Left forelimb (tissue), 1 donor: ENCODE measurements around the gene GNL2.
"Not testable (repeated sequence)": the region's sequence is repeated elsewhere in the genome, so short reads cannot be mapped to it uniquely, and the experiment has no call there.

Experiments used
- DNase-seq: peaks from one replicate; pipeline ENCODE4 v3.0.0-alpha.2; 2018; ENCODE audit warnings: low spot score

Gene GNL2

DNA sequence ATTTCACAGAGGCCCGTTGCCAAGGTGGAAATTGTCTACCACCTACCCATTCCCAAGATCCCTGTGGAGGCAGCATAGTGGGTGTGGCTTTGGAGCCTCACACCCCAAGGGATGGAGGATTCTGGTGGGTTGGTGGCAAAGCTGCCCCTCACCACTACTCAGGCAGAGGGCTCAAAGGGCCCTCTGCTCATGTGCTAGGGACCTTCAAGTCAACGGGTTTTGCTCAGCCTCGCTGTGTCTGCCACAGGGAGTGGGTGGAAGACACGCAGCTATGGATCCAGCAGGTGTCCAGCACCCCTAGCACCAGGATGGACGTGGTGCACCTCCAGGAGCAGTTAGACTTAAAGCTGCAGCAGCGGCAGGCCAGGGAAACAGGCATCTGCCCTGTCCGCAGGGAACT, 36.7 kb downstream of the GNL2 start:
- no peak for DNase-seq

DNA sequence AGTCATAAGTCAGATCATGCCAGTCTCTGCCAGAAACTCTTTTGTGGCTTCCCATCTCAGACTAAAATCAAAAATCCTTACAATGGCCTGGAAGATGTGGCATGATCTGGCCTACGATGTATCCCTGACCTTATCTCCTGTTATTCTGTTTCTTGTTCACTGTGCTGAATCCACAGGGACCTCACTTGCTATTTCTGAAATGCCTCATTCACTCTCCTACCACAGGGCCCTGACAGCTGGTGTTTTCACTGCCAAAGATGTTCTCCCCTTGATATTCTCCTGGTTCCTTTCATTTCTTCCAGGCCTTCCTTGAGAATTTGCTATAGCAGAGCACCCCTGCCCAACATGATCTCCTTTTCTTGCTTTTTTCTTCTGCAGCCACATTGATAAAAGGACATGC, 37.3 kb downstream of the GNL2 start:
- no peak for DNase-seq

DNA sequence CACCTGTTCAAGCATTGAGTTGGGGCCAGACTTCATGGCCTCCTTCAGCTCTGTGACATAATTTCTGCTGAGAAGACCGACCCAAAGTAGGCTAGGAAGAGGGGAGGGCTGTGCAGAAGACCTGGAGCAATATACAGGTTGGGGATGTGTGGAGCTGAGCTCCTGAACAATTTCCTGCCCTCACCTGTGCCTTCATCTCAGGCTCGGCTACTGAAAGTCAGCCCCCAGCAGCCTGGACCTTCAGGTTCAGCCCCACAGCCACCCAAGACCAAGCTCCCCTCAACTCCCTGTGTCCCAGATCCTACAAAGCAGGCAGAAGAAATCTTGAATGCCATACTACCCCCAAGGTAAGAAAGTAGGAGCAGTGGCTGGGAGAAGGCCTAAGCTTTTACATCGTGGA, 38.3 kb downstream of the GNL2 start:
- no peak for DNase-seq

DNA sequence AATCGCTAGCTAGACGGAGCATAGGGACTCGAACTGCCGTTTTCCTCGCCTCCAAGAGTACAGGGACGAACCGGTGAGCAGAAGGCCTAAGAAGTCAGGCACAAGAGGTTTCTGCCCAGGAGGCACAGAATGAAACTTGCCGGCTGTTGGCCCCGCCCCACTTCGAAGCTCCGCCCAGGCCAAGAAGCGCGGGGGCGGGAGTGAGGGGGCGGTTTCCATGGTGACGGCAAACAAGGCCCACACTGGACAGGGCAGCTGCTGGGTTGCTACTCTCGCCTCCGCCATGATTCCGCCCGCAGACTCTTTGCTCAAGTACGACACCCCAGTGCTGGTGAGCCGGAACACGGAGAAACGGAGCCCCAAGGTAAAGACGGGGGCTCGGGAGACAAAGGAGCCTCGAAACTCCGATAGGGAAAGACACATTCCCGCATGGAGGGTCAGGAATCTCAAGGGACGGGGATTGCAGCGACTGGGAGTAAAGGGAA, 39.0 kb downstream of the GNL2 start, which contains the start of gene DNALI1:
Gene DNALI1 (plus strand): TSS at position 229 of the 485 bp plus-strand sequence. CDS start 55 bp downstream, at position 284.
- peak; percentile 89 for DNase-seq

DNA sequence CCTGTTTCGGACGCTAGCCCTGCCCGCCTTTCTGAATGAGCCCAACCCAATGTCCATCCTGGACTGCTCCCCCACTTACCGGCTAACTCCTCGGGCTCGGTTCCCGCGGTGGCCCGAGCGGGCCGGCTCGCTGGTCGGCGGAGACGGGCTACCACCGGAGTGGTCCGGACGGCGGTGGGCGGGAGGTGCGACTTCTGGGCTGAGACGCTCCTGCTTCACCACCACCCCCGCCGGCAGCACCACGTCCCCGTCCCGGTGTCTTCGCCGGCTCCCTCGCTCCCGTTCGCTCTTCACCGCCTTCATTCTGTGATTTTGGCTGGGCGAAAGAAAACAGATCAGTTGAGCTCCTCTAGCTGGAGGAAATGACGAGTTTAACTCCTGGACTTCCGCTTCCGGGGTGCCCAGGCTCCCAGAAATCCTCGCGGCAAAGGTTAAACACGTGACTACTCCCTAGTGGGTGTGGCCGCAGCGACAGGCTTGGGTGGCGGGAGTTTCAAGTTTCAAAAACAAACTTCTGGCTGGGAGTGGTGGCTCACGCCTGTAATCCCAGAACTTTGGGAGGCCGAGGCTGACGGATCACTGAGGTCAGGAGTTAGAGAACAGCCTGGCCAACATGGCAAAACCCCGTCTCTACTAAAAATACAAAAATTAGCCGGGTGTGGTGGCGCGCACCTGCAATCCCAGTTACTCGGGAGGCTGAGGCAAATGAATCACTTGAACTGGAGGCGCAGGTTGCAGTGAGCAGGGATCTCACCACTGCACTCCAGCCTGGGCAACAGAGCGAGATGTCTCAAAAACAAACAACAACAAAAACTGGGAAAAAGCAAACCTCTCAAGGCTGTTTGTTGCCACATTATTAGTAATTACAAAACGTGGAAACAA, 41.6 kb downstream of the GNL2 start, which contains the start of gene SNIP1:
Gene SNIP1 (minus strand): TSS at position 367 of the 882 bp plus-strand sequence. CDS start 64 bp downstream, at position 303.
- DNase-seq: peak; percentile 93

DNA sequence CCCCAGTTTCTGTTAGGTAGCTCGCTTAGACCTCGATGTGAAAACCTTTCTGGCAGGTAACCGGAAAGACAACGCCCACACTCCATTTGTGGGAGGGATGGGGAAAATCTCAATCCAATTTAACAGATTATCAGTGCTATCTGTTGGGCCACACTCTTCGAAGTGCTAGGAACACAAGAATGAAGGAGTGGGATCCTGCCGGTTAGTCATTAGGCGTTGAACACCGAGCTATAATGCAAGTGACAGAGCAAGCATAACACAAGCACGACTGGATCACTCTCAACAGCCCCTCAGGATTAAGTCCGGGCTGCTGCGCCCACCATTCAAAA, 42.2 kb downstream of the GNL2 start:
- no peak for DNase-seq

DNA sequence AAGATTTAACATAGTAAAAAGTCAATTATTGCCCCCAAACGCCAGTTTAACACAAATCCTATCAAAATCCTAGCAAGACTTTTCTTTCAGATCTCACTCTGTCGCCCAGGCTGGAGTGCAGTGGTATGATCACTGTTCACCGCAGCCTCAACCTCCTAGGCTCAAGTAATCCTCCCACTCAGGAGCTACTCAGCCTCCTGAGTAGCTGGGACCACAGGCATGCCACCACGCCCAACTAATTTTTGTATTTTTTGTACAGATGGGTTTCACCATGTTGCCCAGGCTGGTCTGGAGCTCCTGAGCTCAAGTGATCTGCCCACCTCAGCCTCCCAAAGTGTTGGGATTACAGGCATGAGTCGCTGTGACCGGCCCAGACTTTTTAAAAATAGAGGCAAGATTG, 46.4 kb downstream of the GNL2 start:
- no peak for DNase-seq

DNA sequence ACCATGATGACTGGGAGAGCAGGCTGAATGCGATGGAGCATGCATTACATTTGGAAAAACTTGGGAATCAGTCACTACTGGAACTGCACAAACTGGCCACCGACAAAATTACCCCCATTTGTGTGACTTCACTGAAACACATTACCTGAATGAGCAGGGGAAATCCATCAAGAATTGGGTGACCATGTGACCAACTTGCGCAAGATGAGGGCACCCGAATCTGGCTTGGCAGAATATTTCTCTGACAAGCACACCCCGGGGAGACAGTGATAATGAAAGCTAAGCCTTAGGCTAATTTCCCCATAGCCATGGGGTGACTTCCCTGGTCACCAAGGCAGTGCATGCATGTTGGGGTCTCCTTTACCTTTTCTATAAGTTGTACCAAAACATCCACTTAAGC, 50.7 kb downstream of the GNL2 start:
- DNase-seq: no peak

DNA sequence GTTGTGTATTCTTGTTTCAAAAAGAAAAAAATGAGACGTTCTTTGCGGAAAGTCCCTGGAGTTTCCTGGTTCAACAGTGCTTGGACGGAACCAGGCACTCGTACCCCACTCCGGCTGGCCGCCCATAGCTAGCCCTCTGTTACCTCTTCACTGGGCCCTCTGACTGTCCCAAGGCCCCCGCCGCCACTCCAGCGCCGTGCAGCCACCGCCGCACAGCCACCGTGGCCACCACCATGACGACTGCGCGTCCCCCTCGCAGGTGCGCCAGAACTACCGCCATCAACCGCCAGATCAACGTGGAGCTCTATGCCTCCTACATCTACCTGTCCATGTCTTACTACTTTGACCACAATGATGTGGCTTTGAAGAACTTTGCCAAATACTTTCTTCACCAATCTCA, 51.2 kb downstream of the GNL2 start:
- DNase-seq: no peak

DNA sequence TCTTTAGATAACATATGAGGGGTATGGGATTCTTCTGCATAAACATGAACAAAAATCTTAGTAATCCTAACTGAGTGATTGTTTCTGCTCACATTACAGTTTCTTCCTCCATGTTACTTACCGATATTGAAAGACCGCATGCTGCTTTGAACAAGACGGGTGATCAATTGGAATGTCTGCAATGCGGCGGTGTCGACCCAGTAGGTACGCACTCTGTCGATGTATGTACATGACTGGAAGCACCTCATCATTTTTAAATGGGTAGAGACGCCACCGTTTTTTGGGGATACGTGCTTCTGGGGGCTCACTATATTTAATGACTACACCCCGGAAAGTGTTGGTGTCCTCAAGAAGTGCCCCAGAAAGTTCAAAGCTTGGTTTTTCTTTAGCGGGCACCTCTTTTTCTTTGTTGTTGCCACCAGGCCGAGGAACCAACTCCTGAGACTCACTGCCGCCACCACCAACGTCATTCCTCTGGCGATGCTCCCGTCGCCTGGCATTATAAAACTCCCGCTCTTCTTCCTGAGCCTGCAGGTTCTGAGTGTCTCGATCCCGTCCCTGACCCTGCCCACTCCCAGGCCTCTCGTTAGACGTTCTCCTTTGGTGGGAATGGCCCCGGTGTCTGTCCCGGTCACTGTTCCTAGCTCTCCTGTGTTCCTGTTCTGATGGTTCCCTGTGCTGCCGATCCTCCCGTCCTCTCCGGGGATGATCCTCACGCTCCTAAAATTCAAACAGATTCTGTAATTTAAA, 55.5 kb downstream of the GNL2 start:
- DNase-seq: no peak

DNA sequence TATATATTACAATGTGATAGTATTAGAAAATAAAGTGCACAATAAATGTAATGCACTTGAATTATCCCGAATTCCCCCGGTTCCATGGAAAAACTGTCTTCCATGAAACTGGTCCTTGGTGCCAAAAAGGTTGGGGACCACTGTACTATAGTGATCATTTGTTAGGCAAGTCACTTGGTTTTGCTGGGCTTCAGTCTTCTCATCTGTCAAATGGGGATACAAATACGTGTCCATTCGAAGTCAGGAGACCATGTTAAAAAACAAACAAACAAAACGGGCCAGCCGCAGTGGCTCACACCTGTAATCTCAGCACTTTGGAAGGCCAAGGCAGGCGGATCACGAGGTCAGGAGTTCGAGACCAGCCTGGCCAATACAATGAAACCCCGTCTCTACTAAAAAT, 56.6 kb downstream of the GNL2 start:
- not testable (repeated sequence) for DNase-seq

DNA sequence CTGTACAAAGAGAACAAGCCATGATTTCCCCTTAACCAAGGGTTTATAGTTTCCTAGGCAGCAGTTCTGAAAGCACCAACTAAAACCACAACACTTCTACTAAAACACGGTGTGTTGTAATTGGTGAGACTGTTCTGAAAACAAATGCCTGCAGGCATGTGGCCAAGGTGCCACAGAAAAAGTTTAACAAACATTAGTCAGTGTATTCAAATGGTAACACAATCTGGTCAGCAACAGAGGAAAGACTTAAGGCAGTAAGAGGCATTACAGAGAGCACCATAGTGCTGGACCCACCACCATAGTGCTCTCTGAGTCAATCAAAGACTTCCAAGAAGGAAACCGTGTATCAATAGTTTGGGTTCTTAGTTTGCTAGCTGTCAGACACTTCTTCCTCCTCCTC, 58.4 kb downstream of the GNL2 start:
- DNase-seq: no peak

DNA sequence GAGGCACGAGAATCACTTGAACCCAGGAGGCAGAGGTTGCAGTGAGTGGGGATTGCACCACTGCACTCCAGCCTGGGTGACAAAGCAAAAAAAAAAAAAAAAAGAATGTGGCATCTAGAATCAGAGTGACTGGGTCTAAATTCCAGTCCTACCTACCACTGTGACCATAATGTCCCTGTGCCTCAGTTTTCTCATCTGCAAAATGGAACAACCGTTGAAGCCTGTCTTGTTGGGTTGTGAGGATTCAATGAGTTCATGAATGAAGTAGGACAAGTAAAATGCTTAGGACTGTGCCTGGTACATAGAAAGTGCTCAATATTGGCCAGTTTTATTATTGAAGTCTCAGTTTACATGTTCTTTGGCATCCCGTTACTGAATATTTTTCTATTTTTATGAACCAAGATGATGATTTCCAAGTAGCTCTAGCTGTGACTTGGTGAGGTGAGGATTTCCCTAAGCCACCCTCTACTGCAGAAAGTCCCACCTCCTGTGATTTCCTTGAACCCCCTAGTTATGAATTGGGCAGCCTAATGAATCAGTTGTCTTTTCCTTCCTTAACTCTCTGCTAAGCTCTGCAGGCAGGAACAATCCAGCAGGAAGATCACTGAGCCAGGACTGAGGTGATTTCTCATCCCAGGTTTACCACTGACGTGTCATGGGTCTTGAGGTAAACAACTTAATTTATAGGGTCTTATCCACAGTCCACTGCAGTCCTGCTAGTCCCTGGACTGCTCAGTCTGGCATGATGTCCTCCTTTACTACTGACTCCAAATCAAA, 62.2 kb downstream of the GNL2 start:
- no peak for DNase-seq

DNA sequence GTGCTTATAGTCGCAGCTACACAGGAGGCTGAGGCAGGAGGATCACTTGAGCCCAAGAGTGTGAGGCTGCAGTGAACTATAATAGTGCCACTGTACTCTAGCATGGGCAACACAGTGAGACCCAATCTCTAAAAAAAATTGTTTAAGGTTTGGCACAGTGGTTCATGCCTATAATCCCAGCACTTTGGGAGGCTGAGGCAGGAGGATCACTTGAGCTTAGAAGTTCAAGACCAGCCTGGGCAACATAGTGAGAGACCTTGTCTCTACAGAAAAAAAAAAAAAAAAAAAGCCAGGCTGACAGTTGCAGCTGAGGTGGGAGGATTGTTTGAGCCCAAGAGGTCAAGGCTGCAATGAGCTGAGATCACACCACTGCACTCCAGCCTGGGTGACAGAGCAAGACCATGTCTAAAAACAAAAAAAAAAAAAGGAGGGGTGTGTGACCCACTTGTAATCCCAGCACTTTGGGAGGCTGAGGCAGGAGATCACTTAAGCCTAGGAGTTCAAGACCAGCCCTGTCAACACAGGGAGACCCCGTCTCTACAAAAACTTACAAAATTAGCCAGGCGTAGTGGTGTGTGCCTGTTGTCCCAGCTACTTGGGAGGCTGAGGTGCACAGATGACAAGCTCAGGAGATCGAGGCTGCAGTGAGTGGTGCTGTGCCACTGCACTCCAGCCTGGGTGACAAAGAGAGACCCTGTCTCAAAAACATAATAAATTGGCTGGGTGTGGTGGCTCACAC, 63.1 kb downstream of the GNL2 start:
- DNase-seq: not testable (repeated sequence)

DNA sequence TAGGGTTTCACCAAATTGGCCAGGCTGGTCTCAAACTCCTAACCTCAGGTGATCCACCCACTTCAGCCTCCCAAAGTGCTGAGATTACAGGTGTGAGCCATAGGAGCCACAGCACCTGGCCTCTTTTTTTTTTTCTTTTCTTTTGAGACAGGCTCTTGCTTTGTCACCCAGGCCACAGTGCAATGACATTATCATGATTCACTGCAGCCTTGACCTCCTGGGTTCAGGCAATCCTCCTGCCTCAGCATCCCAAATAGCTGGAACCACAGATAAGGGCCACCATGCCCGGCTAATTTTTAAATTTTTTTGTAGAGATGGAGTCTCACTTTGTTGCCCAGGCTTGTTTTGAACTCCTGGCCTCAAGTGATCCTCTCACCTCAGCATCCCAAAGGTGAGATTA, 65.8 kb downstream of the GNL2 start:
- not testable (repeated sequence) for DNase-seq

DNA sequence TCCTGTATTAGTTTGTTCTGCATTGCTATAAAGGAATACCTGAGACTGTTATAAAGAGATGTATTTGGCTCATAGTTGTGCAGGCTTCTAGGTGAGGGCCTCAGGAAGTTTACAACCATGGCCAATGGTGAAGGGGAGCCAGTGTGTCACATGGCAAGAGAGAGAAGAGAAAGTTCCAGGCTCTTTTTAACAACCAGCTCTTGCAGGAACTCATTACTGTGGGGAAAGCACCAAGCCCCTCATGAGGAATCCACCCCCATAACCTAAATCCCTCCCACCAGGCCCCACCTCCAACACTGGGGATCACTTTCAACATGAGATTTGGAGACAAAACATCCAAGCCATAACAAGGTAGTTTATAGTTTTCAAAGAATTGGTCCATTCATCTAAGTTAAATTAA, 76.1 kb downstream of the GNL2 start:
- no peak for DNase-seq

DNA sequence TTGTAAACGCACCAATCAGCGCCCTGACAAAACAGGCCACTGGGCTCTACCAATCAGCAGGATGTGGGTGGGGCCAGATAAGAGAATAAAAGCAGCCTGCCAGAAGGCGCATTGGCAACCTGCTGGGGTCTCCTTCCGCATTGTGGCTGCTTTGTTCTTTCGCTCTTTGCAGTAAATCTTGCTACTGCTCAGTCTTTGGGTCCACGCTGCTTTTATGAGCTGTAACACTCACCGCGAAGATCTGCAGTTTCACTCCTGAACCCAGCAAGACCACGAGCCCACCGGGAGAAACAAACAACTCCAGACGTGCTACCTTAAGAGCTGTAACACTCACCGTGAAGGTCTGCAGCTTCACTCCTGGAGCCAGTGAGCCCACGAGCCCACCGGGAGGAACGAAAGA, 76.8 kb downstream of the GNL2 start:
- not testable (repeated sequence) for DNase-seq

DNA sequence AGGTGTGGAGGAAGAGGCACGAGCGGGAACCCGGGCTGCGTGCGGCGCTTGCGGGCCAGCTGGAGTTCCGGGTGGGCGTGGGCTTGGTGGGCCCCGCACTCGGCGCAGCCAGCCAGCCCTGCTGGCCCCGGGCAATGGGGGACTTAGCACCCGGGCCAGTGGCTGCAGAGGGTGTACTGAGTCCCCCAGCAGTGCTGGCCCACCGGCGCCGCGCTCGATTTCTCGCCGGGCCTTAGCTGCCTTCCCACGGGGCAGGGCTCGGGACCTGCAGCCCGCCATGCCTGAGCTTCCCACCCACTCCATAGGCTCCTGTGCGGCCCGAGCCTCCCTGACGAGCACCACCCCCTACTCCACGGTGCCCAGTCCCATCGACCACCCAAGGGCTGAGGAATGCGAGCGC, 77.5 kb downstream of the GNL2 start:
- not testable (repeated sequence) for DNase-seq

DNA sequence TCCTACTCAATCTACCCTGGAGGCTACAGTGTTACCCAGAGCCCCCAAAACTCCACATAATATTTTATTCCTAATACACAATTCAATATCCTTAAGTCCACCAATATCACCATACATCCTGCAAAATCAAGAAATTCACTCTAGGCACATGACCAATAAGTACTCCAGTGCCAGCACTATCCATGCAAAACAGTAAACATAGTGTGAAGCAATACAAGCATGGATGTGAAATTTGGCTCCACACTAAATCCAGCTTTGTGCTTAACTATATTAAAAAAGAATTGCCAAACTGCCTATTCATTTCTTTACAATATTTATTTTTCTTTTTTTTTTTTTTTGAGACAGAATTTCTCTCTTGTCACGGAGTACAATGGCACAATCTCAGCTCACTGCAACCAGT, 78.2 kb downstream of the GNL2 start:
- no peak for DNase-seq
